Measurements from ENCODE around the gene TRAF7.
"Not testable (repeated sequence)": the region's sequence is repeated elsewhere in the genome, so short reads cannot be mapped to it uniquely, and the experiment has no call there.

Gene TRAF7

GRCh38 chr16:2155091-2155950 lies at the start of gene TRAF7:
TSS of gene TRAF7 (plus strand) at chr16:2155782. CDS start at chr16:2163921, 8,139 bp downstream.
- DNase-seq, result peak; percentile 100

- not testable (repeated sequence) for DNase-seq
Measured at GRCh38 chr16:2106211-2106610, 49.4 kb upstream of the TRAF7 start.

GRCh38 chr16:2107121-2107790 lies 48.3 kb upstream of the TRAF7 start:
- DNase-seq, result not testable (repeated sequence)

GRCh38 chr16:2107791-2108125 lies 47.8 kb upstream of the TRAF7 start:
- not testable (repeated sequence) for DNase-seq

GRCh38 chr16:2108446-2109270 lies 46.9 kb upstream of the TRAF7 start:
- DNase-seq, result not testable (repeated sequence)

GRCh38 chr16:2109271-2109580 lies 46.4 kb upstream of the TRAF7 start:
- not testable (repeated sequence) for DNase-seq

GRCh38 chr16:2109872-2110271 lies 45.7 kb upstream of the TRAF7 start:
- DNase-seq, result not testable (repeated sequence)

GRCh38 chr16:2110332-2111008 lies 45.1 kb upstream of the TRAF7 start:
- DNase-seq, result not testable (repeated sequence)

GRCh38 chr16:2111009-2111353 lies 44.6 kb upstream of the TRAF7 start:
- not testable (repeated sequence) for DNase-seq

- not testable (repeated sequence) for DNase-seq
Measured at GRCh38 chr16:2111412-2112335, 43.9 kb upstream of the TRAF7 start.

- not testable (repeated sequence) for DNase-seq
Measured at GRCh38 chr16:2112539-2113106, 43.0 kb upstream of the TRAF7 start.

- DNase-seq, result not testable (repeated sequence)
Measured at GRCh38 chr16:2114225-2114624, 41.4 kb upstream of the TRAF7 start.

GRCh38 chr16:2114885-2115590 lies 40.5 kb upstream of the TRAF7 start:
- DNase-seq, result not testable (repeated sequence)

- DNase-seq, result no peak
Measured at GRCh38 chr16:2115591-2115973, 40.0 kb upstream of the TRAF7 start.

- not testable (repeated sequence) for DNase-seq
Measured at GRCh38 chr16:2116428-2116827, 39.2 kb upstream of the TRAF7 start.

GRCh38 chr16:2117341-2117740 lies 38.2 kb upstream of the TRAF7 start:
- not testable (repeated sequence) for DNase-seq

- DNase-seq, result not testable (repeated sequence)
Measured at GRCh38 chr16:2117960-2118722, 37.4 kb upstream of the TRAF7 start.

GRCh38 chr16:2121325-2121724 lies 34.3 kb upstream of the TRAF7 start:
- not testable (repeated sequence) for DNase-seq

- DNase-seq, result no peak
Measured at GRCh38 chr16:2121853-2122252, 33.7 kb upstream of the TRAF7 start.

GRCh38 chr16:2122429-2122828 lies 33.2 kb upstream of the TRAF7 start:
- no peak for DNase-seq
